Measurements from ENCODE around the gene NUDT12. TPM values are rescaled to one million over a fixed set of nuclear protein-coding genes. Genes with fewer than 3 reads are reported as not detected.

The NUDT12 gene
- total RNA-seq, 4 donors from 2014 or later, result 1.5 to 37.1 (median 11.5) TPM

DNA sequence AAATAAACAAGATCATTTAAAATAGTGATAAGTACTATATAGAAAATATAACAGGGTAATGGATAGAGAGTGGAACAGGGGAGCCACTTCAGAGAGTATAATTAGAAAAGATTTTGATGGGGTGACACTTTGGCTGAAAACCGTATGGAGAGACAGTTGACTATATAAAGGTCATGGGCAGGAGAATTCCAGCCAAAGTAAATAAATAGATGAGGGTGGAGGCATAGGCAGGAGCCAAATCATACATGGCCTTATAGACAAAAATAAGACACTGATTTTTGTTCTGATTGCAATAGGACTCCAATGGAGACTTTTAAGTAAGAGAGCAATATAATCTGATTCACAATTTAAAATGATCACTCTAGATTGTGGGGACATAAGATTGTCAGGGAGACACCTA is 37.5 kb upstream of the NUDT12 start:
- intact Hi-C loops (cut with DNase I; ENCODE audit: low total_unique reads), result no loop called here
- Histone ChIP-seq H3K9me3 (no peaks in the 10 kb centered on the region), H3K27ac (no peak overlapping the region), H3K27me3 (no peaks in the 10 kb centered on the region), H3K4me1 (no peaks in the 10 kb centered on the region), H3K4me3 (no peak overlapping the region), H3K36me3 (no peaks in the 10 kb centered on the region)
- TF ChIP-seq, protein P1, sequence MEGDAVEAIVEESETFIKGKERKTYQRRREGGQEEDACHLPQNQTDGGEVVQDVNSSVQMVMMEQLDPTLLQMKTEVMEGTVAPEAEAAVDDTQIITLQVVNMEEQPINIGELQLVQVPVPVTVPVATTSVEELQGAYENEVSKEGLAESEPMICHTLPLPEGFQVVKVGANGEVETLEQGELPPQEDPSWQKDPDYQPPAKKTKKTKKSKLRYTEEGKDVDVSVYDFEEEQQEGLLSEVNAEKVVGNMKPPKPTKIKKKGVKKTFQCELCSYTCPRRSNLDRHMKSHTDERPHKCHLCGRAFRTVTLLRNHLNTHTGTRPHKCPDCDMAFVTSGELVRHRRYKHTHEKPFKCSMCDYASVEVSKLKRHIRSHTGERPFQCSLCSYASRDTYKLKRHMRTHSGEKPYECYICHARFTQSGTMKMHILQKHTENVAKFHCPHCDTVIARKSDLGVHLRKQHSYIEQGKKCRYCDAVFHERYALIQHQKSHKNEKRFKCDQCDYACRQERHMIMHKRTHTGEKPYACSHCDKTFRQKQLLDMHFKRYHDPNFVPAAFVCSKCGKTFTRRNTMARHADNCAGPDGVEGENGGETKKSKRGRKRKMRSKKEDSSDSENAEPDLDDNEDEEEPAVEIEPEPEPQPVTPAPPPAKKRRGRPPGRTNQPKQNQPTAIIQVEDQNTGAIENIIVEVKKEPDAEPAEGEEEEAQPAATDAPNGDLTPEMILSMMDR (IDR thresholded peaks at IDR 0.05), result no peak
- no peak for TF ChIP-seq POLR2A (IDR thresholded peaks at IDR 0.05)
- no peak for DNase-seq

DNA sequence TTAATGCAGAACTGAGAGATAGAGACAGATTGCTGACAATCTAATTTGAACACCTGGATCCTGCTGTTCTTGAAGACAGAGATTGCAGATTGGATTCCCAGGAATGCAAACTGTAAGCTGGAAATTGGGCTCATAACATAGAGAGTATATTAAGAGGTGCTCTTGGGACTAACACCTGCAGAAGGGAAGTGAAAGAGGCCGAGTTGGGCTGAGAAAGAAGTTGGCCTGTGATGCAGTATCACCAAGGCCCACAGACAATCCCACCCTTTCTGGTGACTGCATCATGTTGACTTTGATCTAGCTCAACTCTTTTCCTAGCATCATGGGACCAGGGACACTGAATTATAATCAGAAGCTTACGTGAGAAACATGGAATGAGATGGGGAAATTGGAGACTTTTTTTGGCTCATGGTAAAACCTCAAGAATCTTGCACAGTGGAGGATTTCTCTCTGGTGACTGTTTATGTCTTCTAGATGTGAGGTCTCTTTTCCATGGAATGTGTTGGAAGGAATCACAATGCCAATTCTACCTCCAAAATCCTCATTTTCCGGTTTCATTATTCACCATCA is 36.5 kb upstream of the NUDT12 start:
- Histone ChIP-seq H3K36me3 (no peaks in the 10 kb centered on the region), H3K4me3 (no peak overlapping the region), H3K9me3 (no peaks in the 10 kb centered on the region), H3K4me1 (no peaks in the 10 kb centered on the region), H3K27me3 (no peaks in the 10 kb centered on the region), H3K27ac (no peak overlapping the region)
- TF ChIP-seq, protein P1 (IDR thresholded peaks at IDR 0.05), result no peak
- TF ChIP-seq POLR2A (IDR thresholded peaks at IDR 0.05), result no peak
- intact Hi-C loops (cut with DNase I; ENCODE audit: low total_unique reads), result no loop called here
- DNase-seq, result no peak

DNA sequence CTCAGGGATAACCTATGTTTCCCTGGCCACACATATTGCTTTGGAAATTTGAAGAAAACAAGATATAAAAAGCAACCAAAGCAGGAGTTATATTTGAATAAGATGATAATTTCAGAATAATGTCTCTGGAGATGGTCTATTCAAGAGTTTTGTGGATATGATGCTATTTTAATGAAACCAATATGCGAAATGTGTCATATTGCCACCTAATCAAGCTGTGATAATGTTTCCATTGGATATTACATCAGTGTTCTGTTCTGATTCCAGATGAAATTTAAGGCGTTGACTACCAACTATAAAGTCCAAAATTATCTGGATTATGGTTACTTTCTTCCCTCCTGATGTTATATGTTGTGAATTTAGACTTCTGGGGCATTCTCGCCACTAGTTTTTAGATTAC is 27.6 kb upstream of the NUDT12 start:
- intact Hi-C loops (cut with DNase I; ENCODE audit: low total_unique reads), result no loop called here
- no peaks in the 10 kb centered on the region for H3K36me3 ChIP-seq
- no peaks in the 10 kb centered on the region for H3K4me1 ChIP-seq
- H3K27ac ChIP-seq, result no peak overlapping the region
- no peak for TF ChIP-seq POLR2A (IDR thresholded peaks at IDR 0.05)
- TF ChIP-seq, protein P1 (IDR thresholded peaks at IDR 0.05), result no peak
- no peak for DNase-seq
- H3K27me3 ChIP-seq, result no peaks in the 10 kb centered on the region
- no peak overlapping the region for H3K4me3 ChIP-seq
- no peaks in the 10 kb centered on the region for H3K9me3 ChIP-seq

DNA sequence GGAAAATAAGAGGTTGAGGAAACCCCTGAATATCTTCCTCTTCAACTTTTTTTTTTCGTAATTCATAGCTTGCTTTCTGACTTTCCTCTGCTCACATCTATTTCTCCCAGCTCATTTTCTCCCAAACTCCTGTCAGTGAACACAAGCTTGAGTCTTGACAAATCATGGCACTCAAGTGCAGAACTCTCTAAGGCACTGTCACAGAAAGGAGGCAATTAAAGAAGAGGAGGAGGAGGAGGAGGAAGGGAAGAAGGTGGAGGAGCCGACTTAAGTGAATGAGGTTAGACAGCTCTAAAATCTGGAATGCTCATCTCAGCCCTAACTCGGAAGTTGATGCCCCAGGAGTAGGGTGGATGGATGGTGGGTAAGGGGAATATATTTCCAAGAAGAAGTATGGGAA is 27.2 kb upstream of the NUDT12 start:
- H3K4me3 ChIP-seq, result no peak overlapping the region
- no peaks in the 10 kb centered on the region for H3K27me3 ChIP-seq
- DNase-seq, result no peak
- no peak overlapping the region for H3K27ac ChIP-seq
- H3K9me3 ChIP-seq, result no peaks in the 10 kb centered on the region
- intact Hi-C loops (cut with DNase I; ENCODE audit: low total_unique reads), result no loop called here
- no peaks in the 10 kb centered on the region for H3K4me1 ChIP-seq
- TF ChIP-seq, protein P1 (IDR thresholded peaks at IDR 0.05), result no peak
- TF ChIP-seq POLR2A (IDR thresholded peaks at IDR 0.05), result no peak
- H3K36me3 ChIP-seq, result no peaks in the 10 kb centered on the region

DNA sequence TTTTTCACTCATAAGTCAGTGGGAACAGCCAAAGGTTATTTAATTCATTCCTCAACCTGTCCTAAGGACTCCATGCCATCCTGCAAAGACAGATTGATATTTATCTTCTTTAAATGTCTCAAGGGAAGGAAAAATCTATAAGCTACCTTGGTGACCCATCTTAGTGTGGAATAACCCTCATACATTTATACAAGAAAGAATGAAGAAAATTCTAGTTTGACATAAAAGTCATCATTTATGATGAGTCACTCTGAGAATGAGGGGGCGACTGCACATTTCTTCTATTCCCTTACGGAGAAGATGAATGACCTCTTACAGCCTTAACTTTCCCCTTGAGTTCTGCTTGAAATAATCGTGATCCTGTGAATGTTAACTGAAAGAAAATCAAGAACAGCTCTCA is 26.8 kb upstream of the NUDT12 start:
- DNase-seq, result no peak

More for the DNA sequence above, 26.8 kb upstream of the NUDT12 start:
- H3K36me3 ChIP-seq, result no peaks in the 10 kb centered on the region
- H3K27ac ChIP-seq, result no peak overlapping the region
- TF ChIP-seq POLR2A (IDR thresholded peaks at IDR 0.05), result no peak
- TF ChIP-seq, protein P1 (IDR thresholded peaks at IDR 0.05), result no peak
- no peak overlapping the region for H3K4me3 ChIP-seq
- no peaks in the 10 kb centered on the region for H3K9me3 ChIP-seq
- H3K27me3 ChIP-seq, result no peaks in the 10 kb centered on the region
- intact Hi-C loops (cut with DNase I; ENCODE audit: low total_unique reads), result no loop called here
- H3K4me1 ChIP-seq, result no peaks in the 10 kb centered on the region
